ENCODE results near the gene RGS11. TPM values are rescaled to one million over a fixed set of nuclear protein-coding genes. Genes with fewer than 3 reads are reported as not detected.

The RGS11 gene
- total and polyA plus RNA-seq, 9 of the 15 experiments (the other 6 are each of a cell fraction or from before 2014, with no cell fraction given), result not detected

DNA sequence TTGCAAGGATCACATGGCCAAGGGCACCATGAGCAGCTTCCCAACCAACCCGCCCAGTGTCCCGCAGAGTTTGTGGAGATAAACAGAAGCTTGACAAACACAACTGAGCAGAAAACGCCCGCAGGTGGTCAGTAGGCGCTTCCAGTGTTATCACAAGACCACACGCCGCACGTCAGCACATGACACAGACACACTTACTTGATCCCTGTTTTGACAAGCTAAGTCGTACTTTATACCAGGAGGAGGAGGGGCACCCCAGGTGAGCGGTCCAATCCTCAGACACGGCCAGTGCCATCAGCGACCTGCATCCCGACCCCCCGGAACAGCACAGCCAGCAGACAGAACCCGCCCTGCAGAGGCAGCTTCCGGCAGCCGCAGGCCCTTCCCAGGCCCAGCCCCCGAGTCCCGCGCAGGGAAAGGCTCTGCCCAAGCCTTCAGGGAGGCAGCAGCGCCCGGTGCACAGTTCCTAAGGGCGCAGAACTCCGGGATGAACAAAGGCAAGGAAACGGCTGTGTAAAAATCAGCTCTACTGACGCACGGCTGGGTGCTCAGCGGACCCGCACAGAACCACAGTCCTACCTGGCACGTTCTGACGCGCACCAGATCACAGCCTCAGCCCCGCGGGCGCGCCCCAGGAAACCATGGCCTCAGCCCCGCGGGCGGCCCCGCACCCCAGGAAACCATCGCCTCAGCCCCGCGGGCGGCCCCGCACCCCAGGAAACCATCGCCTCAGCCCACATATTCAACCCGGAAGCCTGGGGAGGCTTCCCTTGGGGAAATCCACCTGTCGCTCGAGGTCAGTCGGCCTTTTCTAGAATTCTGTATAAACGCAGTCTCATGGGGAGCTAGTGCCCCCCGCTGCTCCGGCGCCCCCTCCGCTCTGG lies 48.9 kb upstream of the RGS11 start (continued):
- TF ChIP-seq, protein P1, sequence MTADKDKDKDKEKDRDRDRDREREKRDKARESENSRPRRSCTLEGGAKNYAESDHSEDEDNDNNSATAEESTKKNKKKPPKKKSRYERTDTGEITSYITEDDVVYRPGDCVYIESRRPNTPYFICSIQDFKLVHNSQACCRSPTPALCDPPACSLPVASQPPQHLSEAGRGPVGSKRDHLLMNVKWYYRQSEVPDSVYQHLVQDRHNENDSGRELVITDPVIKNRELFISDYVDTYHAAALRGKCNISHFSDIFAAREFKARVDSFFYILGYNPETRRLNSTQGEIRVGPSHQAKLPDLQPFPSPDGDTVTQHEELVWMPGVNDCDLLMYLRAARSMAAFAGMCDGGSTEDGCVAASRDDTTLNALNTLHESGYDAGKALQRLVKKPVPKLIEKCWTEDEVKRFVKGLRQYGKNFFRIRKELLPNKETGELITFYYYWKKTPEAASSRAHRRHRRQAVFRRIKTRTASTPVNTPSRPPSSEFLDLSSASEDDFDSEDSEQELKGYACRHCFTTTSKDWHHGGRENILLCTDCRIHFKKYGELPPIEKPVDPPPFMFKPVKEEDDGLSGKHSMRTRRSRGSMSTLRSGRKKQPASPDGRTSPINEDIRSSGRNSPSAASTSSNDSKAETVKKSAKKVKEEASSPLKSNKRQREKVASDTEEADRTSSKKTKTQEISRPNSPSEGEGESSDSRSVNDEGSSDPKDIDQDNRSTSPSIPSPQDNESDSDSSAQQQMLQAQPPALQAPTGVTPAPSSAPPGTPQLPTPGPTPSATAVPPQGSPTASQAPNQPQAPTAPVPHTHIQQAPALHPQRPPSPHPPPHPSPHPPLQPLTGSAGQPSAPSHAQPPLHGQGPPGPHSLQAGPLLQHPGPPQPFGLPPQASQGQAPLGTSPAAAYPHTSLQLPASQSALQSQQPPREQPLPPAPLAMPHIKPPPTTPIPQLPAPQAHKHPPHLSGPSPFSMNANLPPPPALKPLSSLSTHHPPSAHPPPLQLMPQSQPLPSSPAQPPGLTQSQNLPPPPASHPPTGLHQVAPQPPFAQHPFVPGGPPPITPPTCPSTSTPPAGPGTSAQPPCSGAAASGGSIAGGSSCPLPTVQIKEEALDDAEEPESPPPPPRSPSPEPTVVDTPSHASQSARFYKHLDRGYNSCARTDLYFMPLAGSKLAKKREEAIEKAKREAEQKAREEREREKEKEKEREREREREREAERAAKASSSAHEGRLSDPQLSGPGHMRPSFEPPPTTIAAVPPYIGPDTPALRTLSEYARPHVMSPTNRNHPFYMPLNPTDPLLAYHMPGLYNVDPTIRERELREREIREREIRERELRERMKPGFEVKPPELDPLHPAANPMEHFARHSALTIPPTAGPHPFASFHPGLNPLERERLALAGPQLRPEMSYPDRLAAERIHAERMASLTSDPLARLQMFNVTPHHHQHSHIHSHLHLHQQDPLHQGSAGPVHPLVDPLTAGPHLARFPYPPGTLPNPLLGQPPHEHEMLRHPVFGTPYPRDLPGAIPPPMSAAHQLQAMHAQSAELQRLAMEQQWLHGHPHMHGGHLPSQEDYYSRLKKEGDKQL (CRISPR knock-in tag; IDR thresholded peaks at IDR 0.05; ENCODE audit: borderline replicate concordance), result no peak
- TF ChIP-seq POU5F1 (IDR thresholded peaks at IDR 0.05; ENCODE audit: borderline replicate concordance, low read depth, low read length, partially characterized antibody), result no peak
- TF ChIP-seq ZNF23 (CRISPR knock-in tag; IDR thresholded peaks at IDR 0.05), result no peak
- TF ChIP-seq ARID2 (IDR thresholded peaks at IDR 0.05), result no peak
- TF ChIP-seq HDAC3 (IDR thresholded peaks at IDR 0.05; ENCODE audit: borderline replicate concordance, partially characterized antibody), result no peak
- peak; percentile 70; the same call in 1 of the 2 replicates for TF ChIP-seq CREB1 (IDR thresholded peaks at IDR 0.05)
- TF ChIP-seq CREB1 (CRISPR knock-in tag; IDR thresholded peaks at IDR 0.05), result peak; percentile 45; the same call in 1 of the 2 replicates
- TF ChIP-seq, protein P2, sequence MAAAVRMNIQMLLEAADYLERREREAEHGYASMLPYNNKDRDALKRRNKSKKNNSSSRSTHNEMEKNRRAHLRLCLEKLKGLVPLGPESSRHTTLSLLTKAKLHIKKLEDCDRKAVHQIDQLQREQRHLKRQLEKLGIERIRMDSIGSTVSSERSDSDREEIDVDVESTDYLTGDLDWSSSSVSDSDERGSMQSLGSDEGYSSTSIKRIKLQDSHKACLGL (CRISPR knock-in tag; IDR thresholded peaks at IDR 0.05; ENCODE audit: borderline replicate concordance, poor library complexity, severe bottlenecking), result no peak
- no peak for TF ChIP-seq SPI1 (IDR thresholded peaks at IDR 0.05; ENCODE audit: borderline replicate concordance, low read depth, low read length)
- TF ChIP-seq TRIM24 (IDR thresholded peaks at IDR 0.05), result peak; percentile 80 to 83
- TF ChIP-seq DPF2 (IDR thresholded peaks at IDR 0.05), result peak; percentile 91
- TF ChIP-seq SIRT6 (IDR thresholded peaks at IDR 0.05; ENCODE audit: low read depth, low read length), result no peak
- TF ChIP-seq POLR2G (IDR thresholded peaks at IDR 0.05; ENCODE audit: low read depth, low read length), result 0 out of 2 replicates have a peak, but pooled peaks have one; percentile 19
- peak; percentile 72 for TF ChIP-seq CCNT2 (IDR thresholded peaks at IDR 0.05; ENCODE audit: borderline replicate concordance, extremely low read depth, insufficient read length, low read depth, low read length)
- no peak for TF ChIP-seq SAP30 (IDR thresholded peaks at IDR 0.05; ENCODE audit: borderline replicate concordance, insufficient read depth, low read depth, low read length, poor library complexity, severe bottlenecking)
- TF ChIP-seq ZNF436 (CRISPR knock-in tag; IDR thresholded peaks at IDR 0.05), result no peak
- TF ChIP-seq SRF (CRISPR knock-in tag; IDR thresholded peaks at IDR 0.05), result no peak; a peak in 1 of 4 replicates
- TF ChIP-seq ZNF12 (CRISPR knock-in tag; IDR thresholded peaks at IDR 0.05), result no peak
- no peak for TF ChIP-seq ZKSCAN1 (IDR thresholded peaks at IDR 0.05; ENCODE audit: low read depth, low read length)
